Liver (tissue), 9 donors: ENCODE measurements around the gene FAM184B. TPM values are rescaled to one million over a fixed set of nuclear protein-coding genes. Genes with fewer than 3 reads are reported as not detected.

Experiments used
- DNase-seq: peaks from one replicate; pipeline ENCODE4 v3.0.0-alpha.2; 2017; ENCODE audit warnings: low spot score
- H3K27ac ChIP-seq, 2 donors: one replicate each; pipeline ENCODE4 v1.7.0; 2013; ENCODE audit warnings: inconsistent platforms in 2 of 2, low read length in 2 of 2, control low read depth in 1 of 2, low read depth in 1 of 2, mild to moderate bottlenecking in 1 of 2
- H3K27me3 ChIP-seq, 4 donors: one replicate each; pipeline versions ENCODE4 v1.6.1 to v1.7.0; 2013; ENCODE audit warnings: low read length in 3 of 4, inconsistent platforms in 1 of 4, mild to moderate bottlenecking in 1 of 4, moderate library complexity in 1 of 4; ENCODE audit not compliant: control insufficient read depth in 4 of 4, insufficient read depth in 4 of 4
- H3K36me3 ChIP-seq, 4 donors: one replicate each; pipeline versions ENCODE4 v1.6.1 to v1.7.0; 2013; ENCODE audit warnings: low read length in 3 of 4, mild to moderate bottlenecking in 3 of 4, low read depth in 1 of 4, moderate library complexity in 1 of 4; ENCODE audit not compliant: control insufficient read depth in 4 of 4, insufficient read depth in 3 of 4
- H3K4me1 ChIP-seq, 4 donors: one replicate each; pipeline versions ENCODE4 v1.6.1 to v1.7.0; 2013; ENCODE audit warnings: low read length in 3 of 4, mild to moderate bottlenecking in 3 of 4, moderate library complexity in 1 of 4; ENCODE audit not compliant: control insufficient read depth in 4 of 4, insufficient read depth in 4 of 4
- H3K4me3 ChIP-seq, 3 donors: one replicate each; pipeline versions ENCODE4 v1.6.1 to v1.7.0; 2013; ENCODE audit warnings: low read length in 3 of 3, control low read depth in 1 of 3, low read depth in 1 of 3, mild to moderate bottlenecking in 1 of 3
- H3K9ac ChIP-seq, 2 donors: one replicate each; pipeline ENCODE4 v1.7.0; 2013; ENCODE audit warnings: low read length in 2 of 2, mild to moderate bottlenecking in 2 of 2, moderate library complexity in 2 of 2, control low read depth in 1 of 2, low read depth in 1 of 2
- H3K9me3 ChIP-seq, 4 donors: one replicate each; pipeline versions ENCODE4 v1.6.1 to v1.7.0; 2013; ENCODE audit warnings: low read length in 3 of 4; ENCODE audit not compliant: control insufficient read depth in 4 of 4
- ATF3 ChIP-seq: IDR thresholded peaks from 2 replicates; pipeline ENCODE4 v1.6.1; 2016; ENCODE audit warnings: antibody characterized with exemption
- CTCF ChIP-seq: fragments of 150-350 bp; IDR thresholded peaks from 2 replicates; pipeline ENCODE4 v1.5.1; 2017; ENCODE audit warnings: improper control_type of control experiment, low read depth, low read length; ENCODE audit not compliant: missing input control
- EGR1 ChIP-seq, 2 donors: IDR thresholded peaks; 2 replicates each; pipeline ENCODE4 v1.6.1; 2016 to 2018; ENCODE audit warnings: antibody characterized with exemption in 2 of 2, low read depth in 2 of 2
- FOXA1 ChIP-seq: IDR thresholded peaks from 2 replicates; pipeline ENCODE4 v1.6.1; 2016; ENCODE audit warnings: antibody characterized with exemption
- FOXA2 ChIP-seq: IDR thresholded peaks from 2 replicates; pipeline ENCODE4 v1.6.1; 2016; ENCODE audit warnings: antibody characterized with exemption
- GABPA ChIP-seq, 2 donors: IDR thresholded peaks in 1 of 2; conservative IDR thresholded peaks in 1 of 2; 2 replicates each; pipeline ENCODE4 v1.6.1; 2016; ENCODE audit warnings: antibody characterized with exemption in 2 of 2, mild to moderate bottlenecking in 1 of 2, moderate library complexity in 1 of 2
- HNF4A ChIP-seq, 2 donors: conservative IDR thresholded peaks; 2 replicates each; pipeline ENCODE4 v1.6.1; 2016; ENCODE audit warnings: antibody characterized with exemption in 2 of 2, mild to moderate bottlenecking in 2 of 2
- HNF4G ChIP-seq: IDR thresholded peaks from 2 replicates; pipeline ENCODE4 v1.6.1; 2016; ENCODE audit warnings: antibody characterized with exemption
- JUND ChIP-seq, 2 donors: IDR thresholded peaks; 2 replicates each; pipeline ENCODE4 v1.6.1; 2016; ENCODE audit warnings: antibody characterized with exemption in 2 of 2
- MAX ChIP-seq: IDR thresholded peaks from 2 replicates; pipeline ENCODE4 v1.6.1; 2016; ENCODE audit warnings: antibody characterized with exemption
- NR2F2 ChIP-seq: IDR thresholded peaks from 2 replicates; pipeline ENCODE4 v1.6.1; 2016; ENCODE audit warnings: antibody characterized with exemption
- RAD21 ChIP-seq, 2 donors: IDR thresholded peaks; 2 replicates each; pipeline ENCODE4 v1.6.1; 2016; ENCODE audit warnings: antibody characterized with exemption in 2 of 2, mild to moderate bottlenecking in 2 of 2
- REST ChIP-seq: IDR thresholded peaks from 2 replicates; pipeline ENCODE4 v1.6.1; 2016; ENCODE audit warnings: antibody characterized with exemption, mild to moderate bottlenecking
- RXRA ChIP-seq, 2 donors: IDR thresholded peaks; 2 replicates each; pipeline ENCODE4 v1.6.1; 2017 to 2018; ENCODE audit warnings: antibody characterized with exemption in 2 of 2, mild to moderate bottlenecking in 1 of 2
- SP1 ChIP-seq: IDR thresholded peaks from 2 replicates; pipeline ENCODE4 v1.6.1; 2018; ENCODE audit warnings: antibody characterized with exemption, mild to moderate bottlenecking
- TAF1 ChIP-seq: conservative IDR thresholded peaks from 2 replicates; pipeline ENCODE4 v1.6.1; 2016; ENCODE audit warnings: antibody characterized with exemption, mild to moderate bottlenecking
- YY1 ChIP-seq: IDR thresholded peaks from 2 replicates; pipeline ENCODE4 v1.6.1; 2016; ENCODE audit warnings: antibody characterized with exemption, mild to moderate bottlenecking
- ZBTB33 ChIP-seq: IDR thresholded peaks from 2 replicates; pipeline ENCODE4 v1.6.1; 2016; ENCODE audit warnings: antibody characterized with exemption
- WGBS: extraction: QIAGEN DNeasy Blood & Tissue Kit; methylation state at CpG from one replicate; pipeline ENCODE4 v1.1.7; 2013; 5-methylcytosine and 5-hydroxymethylcytosine counted together
- polyA plus RNA-seq, 2 donors: library from polyadenylated mRNA; stranded (reverse) in 1 of 2; unstranded in 1 of 2; fragments of 200-250 nt in 1 of 2; fragments of >200 nt in 1 of 2; fragmentation: Nextera tagmentation in 1 of 2; extraction: Ambion mirVana in 1 of 2; gene quantifications; one replicate each; pipeline versions ENCODE4 v1.2.1 to v1.2.3, GENCODE V29; 2013 to 2015
- total RNA-seq, 2 donors: library from RNA; depleted of rRNA; stranded (reverse); fragments of >200 nt; gene quantifications; one replicate each; pipeline ENCODE4 v1.2.3, GENCODE V29; 2014
- donor health status: healthy.
- donor health status: healthy.
- donor health status: healthy.
- donor health status: healthy.
- donor health status: healthy.

Gene FAM184B
- total and polyA plus RNA-seq, 4 donors = 0.01 TPM; not detected in 3

- DNase-seq = no peak
- Histone ChIP-seq H3K36me3 (no peaks in the 10 kb centered on the region), H3K9ac (no peak overlapping the region), H3K4me3 (no peak overlapping the region), H3K27me3 (peaks cover 0 to 3% (median 0%) of the 10 kb centered on the region in 4 donors), H3K27ac (no peak overlapping the region), H3K4me1 (no peaks in the 10 kb centered on the region), H3K9me3 (peaks cover 0 to 3% (median 0%) of the 10 kb centered on the region in 4 donors)
- 85% methylated on average over 3 of the region's 3 CpGs for WGBS
- TF ChIP-seq EGR1 (IDR thresholded peaks at IDR 0.05; ENCODE audit: low read depth in 2 of 2) = no peak
- TF ChIP-seq RAD21 (IDR thresholded peaks at IDR 0.05) = no peak
- TF ChIP-seq HNF4A (conservative IDR thresholded peaks at IDR 0.05) = no peak
- no peak for TF ChIP-seq JUND (IDR thresholded peaks at IDR 0.05)
- no peak for TF ChIP-seq RXRA (IDR thresholded peaks at IDR 0.05)
- no peak for TF ChIP-seq HNF4G
- no peak for TF ChIP-seq FOXA2
- TF ChIP-seq FOXA1 = no peak
- no peak for TF ChIP-seq GABPA (IDR thresholded peaks at IDR 0.05 in 1 of 2, conservative IDR thresholded peaks at IDR 0.05 in 1 of 2)
- TF ChIP-seq ATF3 = no peak
- no peak for TF ChIP-seq SP1
These were observed 113.7 kb downstream of the FAM184B start for GRCh38 chr4:17667653-17668201.

GRCh38 chr4:17667253-17667652 is 114.2 kb downstream of the FAM184B start:
- H3K4me1 ChIP-seq = no peaks in the 10 kb centered on the region
- H3K9ac ChIP-seq = no peak overlapping the region
- no peak overlapping the region for H3K4me3 ChIP-seq
- no peak for DNase-seq
- no peak for TF ChIP-seq MAX
- TF ChIP-seq CTCF = no peak
- TF ChIP-seq HNF4A (conservative IDR thresholded peaks at IDR 0.05) = no peak
- TF ChIP-seq HNF4G = no peak
- no peak for TF ChIP-seq SP1
- TF ChIP-seq TAF1 = no peak
- TF ChIP-seq GABPA (IDR thresholded peaks at IDR 0.05 in 1 of 2, conservative IDR thresholded peaks at IDR 0.05 in 1 of 2) = no peak
- no peak for TF ChIP-seq RXRA (IDR thresholded peaks at IDR 0.05)
- no peak for TF ChIP-seq ATF3
- no peak for TF ChIP-seq YY1
- TF ChIP-seq JUND (IDR thresholded peaks at IDR 0.05) = no peak
- TF ChIP-seq FOXA1 = no peak
- no peak for TF ChIP-seq RAD21 (IDR thresholded peaks at IDR 0.05)
- no peak for TF ChIP-seq FOXA2
- TF ChIP-seq ZBTB33 = no peak
- TF ChIP-seq EGR1 (IDR thresholded peaks at IDR 0.05; ENCODE audit: low read depth in 2 of 2) = no peak
- TF ChIP-seq NR2F2 = no peak
- no peak for TF ChIP-seq REST
- WGBS = 69% methylated on average over 3 of the region's 3 CpGs
- peaks cover 0 to 3% (median 0%) of the 10 kb centered on the region in 4 donors for H3K9me3 ChIP-seq
- no peaks in the 10 kb centered on the region for H3K36me3 ChIP-seq
- H3K27me3 ChIP-seq = peaks cover 0 to 3% (median 0%) of the 10 kb centered on the region in 4 donors
- H3K27ac ChIP-seq = no peak overlapping the region
